Measurements from ENCODE around the gene CDC42EP4. TPM values are rescaled to one million over a fixed set of nuclear protein-coding genes. Genes with fewer than 3 reads are reported as not detected.

The CDC42EP4 gene
- total and polyA plus RNA-seq, 10 of the 15 experiments (the other 5 are each of a cell fraction or from before 2014, with no cell fraction given): 0.05 to 7.1 (median 2.7) TPM

DNA sequence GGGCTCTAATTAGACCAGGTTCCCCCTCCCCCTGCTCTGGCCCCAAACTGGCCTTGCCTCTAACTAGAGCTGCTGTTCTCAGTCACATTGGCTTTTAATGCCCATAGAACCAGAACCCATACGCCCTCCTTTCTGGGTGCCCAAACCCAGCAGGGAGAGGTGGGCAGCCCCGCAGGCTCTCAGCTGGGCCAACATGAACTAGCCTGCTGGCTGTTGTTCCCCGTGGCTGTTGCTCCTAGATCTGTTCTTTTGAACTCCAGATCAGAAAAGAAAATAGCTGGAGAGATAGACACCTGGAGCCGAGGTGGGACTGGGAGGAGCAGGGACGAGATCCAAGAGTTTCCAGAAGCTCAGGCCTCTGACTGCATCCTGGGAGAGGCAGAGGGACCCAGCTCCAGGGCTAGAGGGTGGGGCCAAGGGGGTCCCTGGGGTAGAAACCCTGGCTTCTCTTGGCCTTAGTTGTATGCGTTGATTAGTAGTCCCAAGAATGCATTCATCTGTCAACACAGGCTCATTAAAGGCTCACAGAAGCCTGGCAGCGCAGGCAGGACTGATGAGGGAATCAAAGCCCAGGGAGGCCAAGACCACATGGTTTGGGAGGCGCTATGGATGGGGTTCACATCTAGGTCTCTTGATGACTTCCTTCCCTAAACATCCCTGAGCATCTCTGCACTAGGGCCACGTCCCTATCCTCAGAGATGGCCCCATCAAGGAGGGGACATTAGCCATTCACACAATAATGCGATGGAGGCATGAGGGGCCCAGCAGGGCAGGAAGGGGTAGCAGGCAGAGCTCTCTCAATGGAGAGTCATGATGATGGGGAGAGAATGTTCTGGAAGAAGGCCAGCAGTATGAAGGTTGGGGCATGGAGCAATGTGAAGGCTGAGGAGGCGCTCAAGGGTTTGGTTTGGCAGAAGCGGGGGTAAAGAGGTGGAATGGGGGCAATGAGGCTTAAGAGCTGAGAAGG, 48.8 kb downstream of the CDC42EP4 start:
- ChIA-PET RAD21 (ENCODE audit: unreplicated experiment) (interaction anchor here (0.6 to 11.2 kb wide), 4 partner anchors 9 to 106 kb away, joined by 3 to 218 read pairs (median 4); no protein-coding TSS in a partner anchor), SMC1A (ENCODE audit: uncharacterized antibody, unreplicated experiment) (interaction anchor here (2.2 kb wide), 1 partner anchor 107 kb away, joined by 11 read pairs; no protein-coding TSS in a partner anchor), POLR2A (no interaction called here), CTCF (interaction anchor here (1.6 to 6.0 kb wide), 2 partner anchors 8 to 105 kb away, joined by 3 to 66 read pairs; no protein-coding TSS in a partner anchor)
- H3K9ac ChIP-seq (ENCODE audit: control insufficient read depth, insufficient read depth, low read length): no peak overlapping the region
- no peaks in the 10 kb centered on the region for H3K9me3 ChIP-seq (replicated peaks; ENCODE audit: control insufficient read depth, insufficient read depth, low read length)
- WGBS (ENCODE audit: insufficient coverage, insufficient replicate concordance, low lambda C conversion rate, missing lambda C conversion rate): 66% methylated on average over 12 of the region's 12 CpGs
- intact Hi-C loops (cut with micrococcal nuclease; ENCODE audit: unreplicated experiment) (no loop called here), in situ Hi-C loops (cut with MboI) (no loop called here)
- no peak overlapping the region for H3K4me2 ChIP-seq (ENCODE audit: control insufficient read depth, insufficient read depth)
- no peak overlapping the region for H3K4me3 ChIP-seq
- FAIRE-seq: no peak
- no peak for DNase-seq (ENCODE audit: low read depth, low spot score)
- H3K27ac ChIP-seq (ENCODE audit: control insufficient read depth, insufficient read depth): no peak overlapping the region
- no peaks in the 10 kb centered on the region for H3K27me3 ChIP-seq (replicated peaks in 1 of 2; ENCODE audit: control insufficient read depth in 2 of 2, insufficient read depth in 2 of 2, low read length in 1 of 2)
- H3K79me2 ChIP-seq (ENCODE audit: control insufficient read depth, insufficient read depth, low read length): no peaks in the 10 kb centered on the region
- no peaks in the 10 kb centered on the region for H3K4me1 ChIP-seq (ENCODE audit: control insufficient read depth, insufficient read depth, low read length)
- no TSS peak for BruUV-seq (replicated peaks)
- no peak for ATAC-seq
- TF ChIP-seq RB1 (IDR thresholded peaks at IDR 0.05; ENCODE audit: borderline replicate concordance): no peak
- TF ChIP-seq CHD1 (IDR thresholded peaks at IDR 0.05; ENCODE audit: low read depth, low read length): no peak
- TF ChIP-seq PRDM15 (CRISPR knock-in tag; IDR thresholded peaks at IDR 0.05): no peak
- no peak for TF ChIP-seq ETV6 (conservative IDR thresholded peaks at IDR 0.05 in 1 of 2, IDR thresholded peaks at IDR 0.05 in 1 of 2; ENCODE audit: borderline replicate concordance in 1 of 2, low read depth in 1 of 2)
- no peak for TF ChIP-seq YY1 (IDR thresholded peaks at IDR 0.05; ENCODE audit: low read depth, low read length)
- no peak for TF ChIP-seq MYC (IDR thresholded peaks at IDR 0.05; ENCODE audit: insufficient read depth, insufficient read length, insufficient replicate concordance, low read length, severe bottlenecking)
- no peak for TF ChIP-seq RUNX3 (IDR thresholded peaks at IDR 0.05; ENCODE audit: low read length)
- TF ChIP-seq FOS (IDR thresholded peaks at IDR 0.05; ENCODE audit: borderline replicate concordance, extremely low read depth, insufficient read length): no peak
- H4K20me1 ChIP-seq (ENCODE audit: control insufficient read depth, insufficient read depth): no peaks in the 10 kb centered on the region
- no peak overlapping the region for H2AFZ ChIP-seq (ENCODE audit: control insufficient read depth, low read depth, low read length)
- no peaks in the 10 kb centered on the region for H3K36me3 ChIP-seq (ENCODE audit: control insufficient read depth in 2 of 2, insufficient read depth in 2 of 2, low read length in 1 of 2)

Measured in GM12878 (cell line).